Stimulated activated CD4-positive, alpha-beta T cell treated with anti-CD3 and anti-CD28 coated beads, Interleukin-4, amount 100 ng/mL, for 1 hour (primary cell): Measurements from ENCODE around the gene LPP.
"Not testable (repeated sequence)": the region's sequence is repeated elsewhere in the genome, so short reads cannot be mapped to it uniquely, and the experiment has no call there.

Experiments
- DNase-seq: peaks from one replicate; pipeline ENCODE4 v3.0.0-alpha.2; 2020

LPP gene

DNA sequence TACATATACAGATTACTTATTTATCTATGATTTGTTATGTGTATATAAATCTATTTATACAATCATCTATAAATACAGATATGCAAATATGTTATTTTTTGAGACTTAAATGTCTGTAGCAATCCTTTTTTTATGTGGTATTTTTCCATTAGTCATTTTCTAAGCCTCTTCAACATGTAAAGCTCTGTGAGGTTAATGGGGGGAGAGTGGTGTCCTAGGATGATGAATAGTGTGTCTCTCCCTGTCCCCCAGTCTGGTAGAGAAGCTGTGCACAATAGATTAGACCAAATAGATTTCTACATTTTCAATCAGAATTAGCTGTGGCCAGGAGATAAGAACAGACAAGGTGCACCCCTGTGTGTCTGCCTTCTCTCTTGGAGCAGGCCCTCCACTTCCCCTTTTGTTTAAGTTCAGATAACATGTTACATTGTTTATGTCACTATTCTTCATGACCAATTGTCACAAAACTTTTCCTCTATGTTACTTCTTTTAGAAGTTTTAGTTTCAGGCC is 453.9 kb downstream of the LPP start:
- DNase-seq, result no peak

DNA sequence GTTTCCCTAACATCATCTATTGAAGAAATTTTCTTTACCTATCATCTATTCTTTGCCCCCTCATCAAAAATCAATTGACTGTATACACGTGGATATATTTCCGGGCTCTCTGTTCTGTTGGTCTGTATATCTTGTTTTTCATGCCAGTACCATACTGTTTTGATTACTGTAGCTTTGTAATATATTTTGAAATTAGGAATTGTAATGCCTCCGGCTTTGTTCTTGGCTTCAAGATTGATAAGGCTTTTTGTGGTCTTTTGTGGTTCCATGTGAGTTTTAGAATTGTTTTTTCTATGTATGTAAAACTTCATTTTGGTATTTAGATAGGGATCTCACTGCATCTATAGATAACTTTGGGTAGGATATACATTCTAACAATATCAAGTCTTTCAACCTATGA is 454.4 kb downstream of the LPP start:
- no peak for DNase-seq

GRCh38 chr3:188613721-188614120 is 459.8 kb downstream of the LPP start:
- DNase-seq, result not testable (repeated sequence)

DNA sequence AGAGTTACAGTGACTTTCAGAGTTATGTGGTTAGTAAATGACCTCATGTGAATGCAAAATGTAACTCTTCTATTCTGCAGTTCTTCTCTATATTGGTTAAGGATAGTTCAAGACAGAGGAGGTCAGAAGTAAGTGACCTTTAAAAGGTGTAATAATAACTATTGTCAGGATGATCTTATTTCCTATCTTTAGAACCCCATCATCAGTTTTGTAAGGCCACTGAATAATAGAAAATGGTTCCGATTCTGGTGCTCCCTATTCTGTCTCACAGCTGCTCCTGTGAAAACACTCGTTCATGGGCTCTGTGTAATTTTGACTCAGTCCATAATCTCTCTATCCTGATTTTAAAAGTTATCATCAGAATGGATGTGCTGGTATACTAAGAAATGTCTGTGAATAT is 463.3 kb downstream of the LPP start:
- no peak for DNase-seq

- no peak for DNase-seq
Observed at GRCh38 chr3:188617988-188618701, 464.2 kb downstream of the LPP start.

GRCh38 chr3:188620752-188621151 is 466.8 kb downstream of the LPP start:
- no peak for DNase-seq

- DNase-seq, result no peak
Observed at GRCh38 chr3:188624384-188624783, 470.4 kb downstream of the LPP start.

DNA sequence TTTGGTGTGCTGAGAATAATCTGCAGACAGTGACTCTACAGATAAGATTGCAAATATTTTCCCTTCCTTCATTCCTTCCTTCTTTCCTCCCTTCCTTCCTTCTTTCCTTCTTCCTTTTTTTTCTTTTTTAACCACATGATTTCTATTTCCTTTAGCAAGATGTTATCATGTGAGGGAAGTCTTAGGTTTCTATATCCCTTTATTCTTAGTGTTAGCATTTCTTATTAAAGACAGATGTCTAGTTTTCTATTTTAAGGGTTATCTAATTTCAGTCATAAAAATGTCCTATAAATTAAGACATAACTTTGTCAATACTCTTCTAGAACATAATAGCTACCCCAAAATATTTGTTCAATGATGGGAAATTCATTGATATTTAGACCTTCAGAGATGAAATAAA is 470.9 kb downstream of the LPP start:
- no peak for DNase-seq

- DNase-seq, result no peak
Observed at GRCh38 chr3:188627652-188628051, 473.7 kb downstream of the LPP start.

- no peak for DNase-seq
Observed at GRCh38 chr3:188631291-188632010, 477.5 kb downstream of the LPP start.

GRCh38 chr3:188633206-188633605 is 479.2 kb downstream of the LPP start:
- no peak for DNase-seq

- DNase-seq, result no peak
Observed at GRCh38 chr3:188634285-188634684, 480.3 kb downstream of the LPP start.

DNA sequence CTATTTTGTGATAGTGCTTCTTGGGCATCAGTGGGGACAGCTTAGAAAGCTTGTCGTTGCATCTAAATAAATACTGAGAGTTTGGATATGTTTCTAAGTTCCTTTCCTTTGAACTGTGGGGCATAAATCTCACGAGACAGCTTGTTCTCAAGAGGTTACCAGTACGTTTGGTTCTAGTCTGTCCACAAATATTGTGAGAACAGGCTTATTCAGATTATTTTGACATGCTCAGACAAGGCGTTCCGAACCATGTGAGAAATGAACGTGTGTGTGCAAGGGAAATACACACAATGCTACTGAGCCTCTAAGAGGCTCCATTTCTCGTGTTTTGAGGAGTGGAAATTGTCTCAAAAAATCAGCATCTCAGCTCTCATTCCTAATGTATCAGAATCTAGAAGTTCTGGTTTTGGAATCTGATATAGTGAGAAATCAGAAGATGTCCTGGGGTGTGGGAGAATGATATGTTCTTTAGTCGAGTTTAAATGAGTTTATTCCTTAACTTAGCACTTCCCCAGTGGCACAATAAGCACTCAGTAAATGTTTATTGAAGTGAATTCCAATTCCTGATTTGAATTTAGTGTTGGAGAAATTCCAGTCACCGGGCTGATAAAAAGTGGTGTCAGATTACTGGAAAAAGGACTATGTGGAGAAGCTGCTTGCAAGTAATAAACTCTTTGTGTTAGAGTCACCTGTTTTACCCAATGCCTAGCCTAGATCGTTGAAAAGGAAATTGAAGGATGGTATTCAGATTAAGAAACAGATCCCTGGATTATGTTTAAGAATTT is 481.5 kb downstream of the LPP start:
- DNase-seq, result no peak

DNA sequence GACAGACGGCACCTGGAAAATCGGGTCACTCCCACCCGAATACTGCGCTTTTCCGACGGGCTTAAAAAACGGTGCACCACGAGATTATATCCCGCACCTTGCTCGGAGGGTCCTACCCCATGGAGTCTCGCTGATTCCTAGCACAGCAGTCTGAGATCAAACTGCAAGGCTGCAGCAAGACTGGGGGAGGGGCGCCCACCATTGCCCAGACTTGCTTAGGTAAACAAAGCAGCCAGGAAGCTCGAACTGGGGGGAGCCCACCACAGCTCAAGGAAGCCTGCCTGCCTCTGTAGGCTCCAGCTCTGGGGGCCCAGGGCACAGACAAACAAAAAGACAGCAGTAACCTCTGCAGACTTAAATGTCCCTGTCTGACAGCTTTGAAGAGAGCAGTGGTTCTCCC is 482.3 kb downstream of the LPP start:
- not testable (repeated sequence) for DNase-seq

GRCh38 chr3:188641076-188641475 is 487.1 kb downstream of the LPP start:
- DNase-seq, result no peak

- DNase-seq, result no peak
Observed at GRCh38 chr3:188643736-188644135, 489.8 kb downstream of the LPP start.

DNA sequence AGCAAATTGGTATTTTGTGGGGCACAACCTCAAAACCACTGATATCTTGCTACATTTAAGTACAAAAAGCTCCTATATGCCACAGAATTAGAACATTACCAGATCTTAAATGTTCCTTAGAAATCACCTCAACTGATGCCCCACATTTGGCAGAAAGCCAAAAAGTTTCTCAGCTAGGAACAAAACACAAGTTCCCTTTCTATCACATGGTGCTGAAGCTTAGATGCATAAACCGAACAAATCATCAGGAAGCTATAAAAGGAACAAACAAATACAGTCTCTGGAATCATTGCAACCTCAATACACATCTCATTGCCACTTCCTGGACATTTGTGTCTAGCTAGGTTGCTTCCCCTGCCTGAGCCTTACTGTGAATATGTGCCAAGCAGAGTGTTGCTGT is 492.6 kb downstream of the LPP start:
- DNase-seq, result no peak

DNA sequence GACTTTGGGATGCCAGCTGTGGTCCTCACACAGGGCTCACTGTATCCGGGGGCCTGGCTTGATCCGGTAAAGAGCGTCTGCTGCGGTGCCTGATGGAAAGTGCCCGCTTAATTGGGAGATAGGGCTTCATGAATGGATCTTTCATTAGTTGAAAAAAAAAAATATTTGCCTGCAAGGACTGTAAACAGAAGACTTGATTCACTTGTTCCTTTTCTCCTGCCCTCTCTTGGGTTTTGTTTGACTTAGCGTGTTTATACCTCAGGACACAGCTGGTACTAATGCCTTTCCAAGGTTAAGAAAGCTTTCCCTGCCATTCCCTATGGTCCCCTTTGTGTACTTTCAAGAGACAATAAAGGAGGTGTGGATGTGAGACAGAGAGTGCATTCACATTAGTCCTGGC is 493.3 kb downstream of the LPP start:
- DNase-seq, result no peak

DNA sequence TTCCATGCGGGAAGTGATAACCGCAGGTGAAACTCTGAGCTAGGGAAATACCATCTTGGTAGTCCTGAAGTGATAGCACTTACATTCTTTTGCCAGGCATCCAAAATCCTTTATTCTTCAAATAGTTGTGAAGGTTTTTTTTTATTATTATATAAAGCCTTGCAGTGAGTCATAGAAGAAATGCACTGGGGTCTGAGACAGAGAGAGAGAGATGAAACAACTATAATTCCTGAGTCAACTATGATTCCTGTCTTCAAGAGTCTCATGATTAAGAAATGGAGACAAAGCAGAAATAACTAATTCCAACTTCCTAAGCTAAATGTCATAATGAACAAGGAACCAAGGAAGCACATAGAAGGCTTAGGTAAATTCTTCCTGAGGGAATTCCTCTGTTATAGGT is 495.6 kb downstream of the LPP start:
- DNase-seq, result no peak

DNA sequence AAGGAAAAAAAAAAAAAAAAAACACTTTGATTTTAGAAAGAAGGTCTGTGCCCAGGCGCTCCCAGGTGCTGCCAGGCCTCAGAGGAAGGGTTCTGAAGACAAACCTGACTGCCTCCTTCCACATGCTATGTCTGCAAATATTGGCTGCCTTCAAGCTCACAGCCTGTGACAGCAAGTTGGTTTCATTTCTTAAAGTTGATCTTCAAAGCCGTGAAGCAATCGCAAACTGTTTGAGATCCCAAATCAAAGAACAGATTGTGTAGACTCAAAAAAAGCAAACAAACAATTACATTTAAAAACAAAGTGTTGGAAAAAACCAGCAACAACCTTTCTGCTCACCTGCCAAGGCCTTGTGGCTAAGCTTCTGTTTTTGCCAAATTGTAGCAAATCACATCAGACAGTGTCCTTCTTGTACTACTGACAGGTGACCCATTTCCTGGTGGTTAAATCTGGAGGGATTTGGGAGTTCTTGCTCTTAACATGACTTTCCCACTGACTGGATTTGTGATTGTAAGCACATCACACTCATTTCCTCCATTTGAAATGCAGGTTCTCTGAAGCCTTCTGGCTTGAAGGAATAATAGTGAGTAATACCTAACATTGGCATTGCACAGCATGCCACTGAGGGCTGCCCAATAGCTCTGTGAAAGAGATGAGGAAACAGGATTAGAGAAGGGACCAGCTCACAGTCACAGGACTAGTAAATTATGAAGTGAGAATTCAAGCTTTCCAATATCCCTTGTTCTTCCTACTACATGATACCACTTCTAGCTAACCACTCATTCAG is 502.4 kb downstream of the LPP start:
- no peak for DNase-seq

- DNase-seq, result no peak
Observed at GRCh38 chr3:188658606-188659005, 504.6 kb downstream of the LPP start.

DNA sequence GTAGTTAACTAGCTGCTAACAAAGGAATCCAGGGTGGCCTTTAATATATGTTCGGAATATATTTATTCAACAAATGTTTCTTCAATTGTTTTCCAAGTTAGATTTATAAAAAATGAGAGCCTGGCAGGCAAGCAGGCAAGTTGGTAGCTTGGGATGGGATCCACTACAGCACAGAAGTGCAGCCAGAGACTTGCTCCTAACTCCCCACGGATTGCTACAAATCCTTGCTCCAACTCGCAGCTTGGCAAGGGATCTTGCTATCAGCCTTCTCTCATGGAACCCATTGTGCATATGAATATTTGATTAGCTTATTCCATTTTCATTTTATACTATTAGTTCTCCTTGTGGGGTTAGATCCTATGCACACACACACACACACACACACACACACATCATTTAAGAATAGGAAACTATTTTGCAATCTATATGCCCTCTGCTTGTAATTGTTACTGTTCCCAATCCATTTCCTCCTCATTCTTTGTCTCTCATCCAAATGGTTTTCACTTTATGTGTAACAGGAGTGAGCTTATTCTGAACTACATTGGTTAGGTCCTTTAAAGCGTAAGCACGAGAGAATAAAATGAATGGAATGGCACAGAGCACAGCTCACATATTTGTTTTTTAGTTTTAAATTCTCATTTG is 505.6 kb downstream of the LPP start:
- DNase-seq, result no peak
